Skeletal muscle tissue (tissue), 4 donors: ENCODE data around the gene ODAM. TPM values are rescaled to one million over a fixed set of nuclear protein-coding genes. Genes with fewer than 3 reads are reported as not detected.
"Not testable (repeated sequence)": the region's sequence is repeated elsewhere in the genome, so short reads cannot be mapped to it uniquely, and the experiment has no call there.

Experiments
- H3K27ac ChIP-seq: one replicate; pipeline ENCODE4 v1.7.0; 2013; ENCODE audit warnings: mild to moderate bottlenecking, low read depth, low read length, inconsistent platforms
- H3K27me3 ChIP-seq, 3 donors: one replicate each; pipeline ENCODE4 v1.7.0; 2013; ENCODE audit warnings: low read length in 3 of 3; ENCODE audit not compliant: control insufficient read depth in 3 of 3, insufficient read depth in 3 of 3
- H3K36me3 ChIP-seq, 3 donors: one replicate each; pipeline ENCODE4 v1.7.0; 2013; ENCODE audit warnings: low read length in 3 of 3; ENCODE audit not compliant: control insufficient read depth in 3 of 3, insufficient read depth in 3 of 3
- H3K4me1 ChIP-seq, 3 donors: one replicate each; pipeline ENCODE4 v1.7.0; 2013; ENCODE audit warnings: low read length in 3 of 3, mild to moderate bottlenecking in 3 of 3; ENCODE audit not compliant: control insufficient read depth in 3 of 3, insufficient read depth in 3 of 3
- H3K4me3 ChIP-seq, 3 donors: one replicate each; pipeline ENCODE4 v1.7.0; 2013; ENCODE audit warnings: low read length in 3 of 3
- H3K9ac ChIP-seq, 3 donors: one replicate each; pipeline ENCODE4 v1.7.0; 2013; ENCODE audit warnings: low read length in 3 of 3, mild to moderate bottlenecking in 3 of 3, moderate library complexity in 2 of 3, low read depth in 1 of 3
- H3K9me3 ChIP-seq, 3 donors: one replicate each; pipeline ENCODE4 v1.7.0; 2013; ENCODE audit warnings: low read length in 3 of 3; ENCODE audit not compliant: control insufficient read depth in 3 of 3
- total RNA-seq: library from RNA; depleted of rRNA; stranded (reverse); fragments of >200 nt; gene quantifications from one replicate; pipeline ENCODE4 v1.2.3, GENCODE V29; 2014
- donor health status: Osteomylitis.

The ODAM gene
- total RNA-seq, 1 donor from 2014 or later: not detected

- Histone ChIP-seq H3K36me3 (no peaks in the 10 kb centered on the region), H3K9me3 (no peaks in the 10 kb centered on the region), H3K4me1 (no peaks in the 10 kb centered on the region), H3K27me3 (no peaks in the 10 kb centered on the region), H3K4me3 (no peak overlapping the region), H3K9ac (no peak overlapping the region), H3K27ac (no peak overlapping the region)
Observed at GRCh38 chr4:70183168-70183939, 12.2 kb upstream of the ODAM start.

- Histone ChIP-seq H3K27ac (no peak overlapping the region), H3K4me3 (no peak overlapping the region), H3K9me3 (no peaks in the 10 kb centered on the region), H3K36me3 (no peaks in the 10 kb centered on the region), H3K4me1 (no peaks in the 10 kb centered on the region), H3K9ac (no peak overlapping the region), H3K27me3 (no peaks in the 10 kb centered on the region)
Observed at GRCh38 chr4:70183940-70184246, 11.6 kb upstream of the ODAM start.

- Histone ChIP-seq H3K9ac (no peak overlapping the region), H3K9me3 (no peaks in the 10 kb centered on the region), H3K27me3 (no peaks in the 10 kb centered on the region), H3K4me1 (no peaks in the 10 kb centered on the region), H3K36me3 (no peaks in the 10 kb centered on the region), H3K27ac (no peak overlapping the region), H3K4me3 (no peak overlapping the region)
Observed at GRCh38 chr4:70187216-70187615, 8.3 kb upstream of the ODAM start.

- Histone ChIP-seq H3K9ac (no peak overlapping the region), H3K27me3 (no peaks in the 10 kb centered on the region), H3K27ac (no peak overlapping the region), H3K4me3 (no peak overlapping the region), H3K9me3 (no peaks in the 10 kb centered on the region), H3K4me1 (no peaks in the 10 kb centered on the region), H3K36me3 (no peaks in the 10 kb centered on the region)
Observed at GRCh38 chr4:70190579-70190978, 4.9 kb upstream of the ODAM start.

GRCh38 chr4:70191647-70192046, 3.9 kb upstream of the ODAM start:
- H3K9ac ChIP-seq: no peak overlapping the region
- H3K4me3 ChIP-seq: no peak overlapping the region
- no peaks in the 10 kb centered on the region for H3K27me3 ChIP-seq
- H3K36me3 ChIP-seq: no peaks in the 10 kb centered on the region
- H3K4me1 ChIP-seq: no peaks in the 10 kb centered on the region
- H3K27ac ChIP-seq: no peak overlapping the region
- H3K9me3 ChIP-seq: no peaks in the 10 kb centered on the region

GRCh38 chr4:70192895-70193294, 2.6 kb upstream of the ODAM start:
- H3K4me3 ChIP-seq: no peak overlapping the region
- H3K4me1 ChIP-seq: no peaks in the 10 kb centered on the region
- no peak overlapping the region for H3K9ac ChIP-seq
- H3K27ac ChIP-seq: no peak overlapping the region
- no peaks in the 10 kb centered on the region for H3K9me3 ChIP-seq
- no peaks in the 10 kb centered on the region for H3K27me3 ChIP-seq
- H3K36me3 ChIP-seq: no peaks in the 10 kb centered on the region

- H3K4me3 ChIP-seq: no peak overlapping the region
- H3K9ac ChIP-seq: no peak overlapping the region
- no peaks in the 10 kb centered on the region for H3K27me3 ChIP-seq
- H3K9me3 ChIP-seq: no peaks in the 10 kb centered on the region
- H3K4me1 ChIP-seq: no peaks in the 10 kb centered on the region
- H3K27ac ChIP-seq: no peak overlapping the region
- H3K36me3 ChIP-seq: no peaks in the 10 kb centered on the region
Observed at GRCh38 chr4:70196857-70197256, 1.3 kb downstream of the ODAM start.

- Histone ChIP-seq H3K4me3 (no peak overlapping the region), H3K9me3 (no peaks in the 10 kb centered on the region), H3K27me3 (no peaks in the 10 kb centered on the region), H3K9ac (no peak overlapping the region), H3K27ac (no peak overlapping the region), H3K4me1 (no peaks in the 10 kb centered on the region), H3K36me3 (no peaks in the 10 kb centered on the region)
Observed at GRCh38 chr4:70197842-70198241, 2.3 kb downstream of the ODAM start.

GRCh38 chr4:70203601-70204000, 8.1 kb downstream of the ODAM start:
- no peaks in the 10 kb centered on the region for H3K9me3 ChIP-seq
- no peaks in the 10 kb centered on the region for H3K36me3 ChIP-seq
- no peak overlapping the region for H3K4me3 ChIP-seq
- H3K27me3 ChIP-seq: no peaks in the 10 kb centered on the region
- H3K27ac ChIP-seq: no peak overlapping the region
- no peak overlapping the region for H3K9ac ChIP-seq
- H3K4me1 ChIP-seq: no peaks in the 10 kb centered on the region

GRCh38 chr4:70212752-70213151, 17.2 kb downstream of the ODAM start:
- not testable (repeated sequence) for H3K27ac ChIP-seq, H3K9ac ChIP-seq, H3K9me3 ChIP-seq, H3K36me3 ChIP-seq, H3K4me3 ChIP-seq, H3K4me1 ChIP-seq, H3K27me3 ChIP-seq

GRCh38 chr4:70216109-70216508, 20.6 kb downstream of the ODAM start:
- not testable (repeated sequence) for H3K36me3 ChIP-seq, H3K27ac ChIP-seq, H3K4me3 ChIP-seq, H3K4me1 ChIP-seq, H3K9me3 ChIP-seq, H3K9ac ChIP-seq, H3K27me3 ChIP-seq
